Stimulated activated CD8-positive, alpha-beta memory T cell treated with anti-CD3 and anti-CD28 coated beads, Interleukin-15, amount 100 ng/mL, for 4 hours (primary cell): ENCODE data around the gene PDHA2.
"Not testable (repeated sequence)": the region's sequence is repeated elsewhere in the genome, so short reads cannot be mapped to it uniquely, and the experiment has no call there.

Experiments
- DNase-seq, 2 donors: peaks; one replicate each; pipeline ENCODE4 v3.0.0-alpha.2; 2020; ENCODE audit warnings: low read depth in 2 of 2

Gene PDHA2

GRCh38 chr4:95839891-95840290 lies at the start of gene PDHA2:
PDHA2 (plus strand) TSS chr4:95840093; CDS start chr4:95840151, 58 bp downstream.
- DNase-seq, result no peak

GRCh38 chr4:95798003-95798402 lies 41.9 kb upstream of the PDHA2 start:
- no peak for DNase-seq

GRCh38 chr4:95798727-95799126 lies 41.2 kb upstream of the PDHA2 start:
- DNase-seq, result no peak

GRCh38 chr4:95821867-95822266 lies 18.0 kb upstream of the PDHA2 start:
- DNase-seq, result no peak

GRCh38 chr4:95825546-95825945 lies 14.3 kb upstream of the PDHA2 start:
- DNase-seq, result no peak

GRCh38 chr4:95830651-95831050 lies 9.2 kb upstream of the PDHA2 start:
- DNase-seq, result no peak

GRCh38 chr4:95831166-95831565 lies 8.7 kb upstream of the PDHA2 start:
- DNase-seq, result no peak

- DNase-seq, result no peak
Observed at GRCh38 chr4:95833711-95834194, 6.1 kb upstream of the PDHA2 start.

GRCh38 chr4:95835672-95836071 lies 4.2 kb upstream of the PDHA2 start:
- DNase-seq, result no peak

- no peak for DNase-seq
Observed at GRCh38 chr4:95838192-95838591, 1.7 kb upstream of the PDHA2 start.

GRCh38 chr4:95847908-95848460 lies 8.1 kb downstream of the PDHA2 start:
- DNase-seq, result no peak

- no peak for DNase-seq
Observed at GRCh38 chr4:95850161-95850560, 10.3 kb downstream of the PDHA2 start.

GRCh38 chr4:95857761-95858160 lies 17.9 kb downstream of the PDHA2 start:
- DNase-seq, result no peak

- DNase-seq, result no peak
Observed at GRCh38 chr4:95867919-95868318, 28.0 kb downstream of the PDHA2 start.

GRCh38 chr4:95869414-95869813 lies 29.5 kb downstream of the PDHA2 start:
- DNase-seq, result not testable (repeated sequence)

GRCh38 chr4:95869961-95870500 lies 30.1 kb downstream of the PDHA2 start:
- DNase-seq, result no peak

GRCh38 chr4:95877636-95878035 lies 37.7 kb downstream of the PDHA2 start:
- DNase-seq, result no peak

GRCh38 chr4:95887551-95887950 lies 47.7 kb downstream of the PDHA2 start:
- DNase-seq, result no peak

GRCh38 chr4:95889662-95890061 lies 49.8 kb downstream of the PDHA2 start:
- DNase-seq, result no peak
